ENCODE measurements around the gene ARID1B. TPM values are rescaled to one million over a fixed set of nuclear protein-coding genes. Genes with fewer than 3 reads are reported as not detected.

Gene ARID1B
- total RNA-seq, 1 experiment from 2014 or later = 42.8 TPM

DNA sequence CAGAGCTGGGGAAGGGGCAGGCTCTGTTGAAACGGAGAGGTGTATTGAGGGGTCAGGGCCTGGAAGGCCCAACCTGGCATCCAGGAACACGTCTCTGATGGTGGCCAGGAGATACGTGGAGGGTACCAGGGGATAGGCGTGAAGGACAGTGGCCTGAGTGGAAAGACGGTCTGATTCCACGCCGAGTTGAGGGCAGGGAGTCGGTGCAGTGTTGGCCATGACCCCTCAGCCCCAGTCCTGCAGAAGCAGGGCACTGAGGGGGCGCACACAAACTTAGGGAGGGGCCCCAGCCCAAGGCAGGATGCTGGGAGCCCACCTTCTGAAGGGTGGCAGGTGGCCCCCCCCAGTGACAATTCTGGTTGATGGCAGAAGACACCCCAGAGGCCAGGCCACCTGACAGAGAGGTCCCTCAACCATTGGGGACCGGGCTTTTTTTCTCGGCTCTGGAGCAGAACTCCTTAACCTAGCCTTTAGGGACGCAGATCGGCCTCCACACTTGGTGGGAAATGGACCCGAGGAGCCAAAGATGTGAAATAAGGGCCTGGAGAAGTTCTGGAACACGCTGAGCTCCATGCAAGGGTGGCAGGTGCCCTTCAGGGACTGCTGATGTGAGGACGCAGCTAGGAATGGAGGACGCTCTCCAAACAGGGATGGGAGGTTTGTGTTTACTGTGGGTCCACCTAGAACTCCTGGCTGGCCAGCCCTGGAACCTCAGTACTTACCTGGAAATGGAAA lies 455.1 kb downstream of the ARID1B start:
- Histone ChIP-seq H4K20me1 (ENCODE audit: insufficient read depth) (no peaks in the 10 kb centered on the region), H3K4me3 (no peak overlapping the region), H2AFZ (no peak overlapping the region), H3K4me1 (replicated peaks; ENCODE audit: insufficient read depth) (no peaks in the 10 kb centered on the region), H3K36me3 (ENCODE audit: low read depth) (no peaks in the 10 kb centered on the region), H3K27me3 (ENCODE audit: insufficient read depth, low read depth) (no peaks in the 10 kb centered on the region), H3K4me2 (no peak overlapping the region), H3K9me3 (ENCODE audit: insufficient read depth, low read depth) (no peaks in the 10 kb centered on the region), H3F3A (ENCODE audit: insufficient read depth, low read depth) (no peaks in the 10 kb centered on the region), H3K9me2 (ENCODE audit: insufficient read depth) (no peaks in the 10 kb centered on the region), H3K79me2 (ENCODE audit: low read depth) (no peaks in the 10 kb centered on the region), H3K27ac (no peak overlapping the region)
- ChIA-PET CTCF (no interaction called here), POLR2A (ENCODE audit: unreplicated experiment) (no interaction called here)
- intact Hi-C loops (cut with micrococcal nuclease; ENCODE audit: unreplicated experiment) = no loop called here
- no TSS peak for BruUV-seq (replicated peaks)
- no peak for DNase-seq
- no peak for TF ChIP-seq CTCF (conservative IDR thresholded peaks at IDR 0.05)
- no peak for TF ChIP-seq EZH2 (IDR thresholded peaks at IDR 0.05; ENCODE audit: low read depth)

DNA sequence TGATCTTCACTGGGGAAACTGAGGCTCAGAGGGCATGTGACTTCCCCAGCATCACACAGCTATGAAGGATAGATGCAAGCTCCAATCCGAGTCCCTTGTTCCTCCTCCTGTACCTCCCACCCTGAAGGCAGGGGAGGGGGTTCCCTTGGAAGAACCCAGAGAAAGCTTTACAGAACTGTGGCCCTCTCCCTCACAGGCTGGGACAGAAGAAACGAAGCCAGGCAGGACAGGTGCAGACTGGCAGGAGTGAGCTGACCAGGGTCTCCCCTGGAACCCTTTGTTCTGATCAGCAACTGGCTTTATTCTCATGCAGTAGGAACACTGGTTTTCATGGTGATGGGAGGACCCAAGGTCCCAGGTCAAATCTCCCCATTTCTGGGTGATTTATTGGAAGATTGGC lies 456.0 kb downstream of the ARID1B start:
- H4K20me1 ChIP-seq (ENCODE audit: insufficient read depth) = no peaks in the 10 kb centered on the region
- intact Hi-C loops (cut with micrococcal nuclease; ENCODE audit: unreplicated experiment) = no loop called here
- no peak for DNase-seq
- no TSS peak for BruUV-seq (replicated peaks)
- no peaks in the 10 kb centered on the region for H3K27me3 ChIP-seq (ENCODE audit: insufficient read depth, low read depth)
- H3K9me2 ChIP-seq (ENCODE audit: insufficient read depth) = no peaks in the 10 kb centered on the region
- no peak overlapping the region for H3K4me3 ChIP-seq
- no peaks in the 10 kb centered on the region for H3K36me3 ChIP-seq (ENCODE audit: low read depth)
- POLR2A ChIA-PET (ENCODE audit: unreplicated experiment) = no interaction called here
- CTCF ChIA-PET = no interaction called here
- TF ChIP-seq EZH2 (IDR thresholded peaks at IDR 0.05; ENCODE audit: low read depth) (no peak), CTCF (conservative IDR thresholded peaks at IDR 0.05) (no peak)
- no peaks in the 10 kb centered on the region for H3F3A ChIP-seq (ENCODE audit: insufficient read depth, low read depth)
- H2AFZ ChIP-seq = no peak overlapping the region
- H3K4me2 ChIP-seq = no peak overlapping the region
- H3K9me3 ChIP-seq (ENCODE audit: insufficient read depth, low read depth) = no peaks in the 10 kb centered on the region
- no peak overlapping the region for H3K27ac ChIP-seq
- H3K4me1 ChIP-seq (replicated peaks; ENCODE audit: insufficient read depth) = no peaks in the 10 kb centered on the region
- no peaks in the 10 kb centered on the region for H3K79me2 ChIP-seq (ENCODE audit: low read depth)

- Histone ChIP-seq H4K20me1 (ENCODE audit: insufficient read depth) (no peaks in the 10 kb centered on the region), H3K79me2 (ENCODE audit: low read depth) (no peaks in the 10 kb centered on the region), H3K4me2 (no peak overlapping the region), H2AFZ (no peak overlapping the region), H3K4me3 (no peak overlapping the region), H3K27ac (no peak overlapping the region), H3K27me3 (ENCODE audit: insufficient read depth, low read depth) (no peaks in the 10 kb centered on the region), H3K9me3 (ENCODE audit: insufficient read depth, low read depth) (no peaks in the 10 kb centered on the region), H3K36me3 (ENCODE audit: low read depth) (no peaks in the 10 kb centered on the region), H3K4me1 (replicated peaks; ENCODE audit: insufficient read depth) (no peaks in the 10 kb centered on the region), H3K9me2 (ENCODE audit: insufficient read depth) (no peaks in the 10 kb centered on the region), H3F3A (ENCODE audit: insufficient read depth, low read depth) (no peaks in the 10 kb centered on the region)
- ChIA-PET CTCF (no interaction called here), POLR2A (ENCODE audit: unreplicated experiment) (no interaction called here)
- TF ChIP-seq CTCF (conservative IDR thresholded peaks at IDR 0.05) (no peak), EZH2 (IDR thresholded peaks at IDR 0.05; ENCODE audit: low read depth) (no peak)
- intact Hi-C loops (cut with micrococcal nuclease; ENCODE audit: unreplicated experiment) = no loop called here
- DNase-seq = no peak
- no TSS peak for BruUV-seq (replicated peaks)
These were observed 456.5 kb downstream of the ARID1B start for GRCh38 chr6:157233686-157234085.

Measured in PC-9 (cell line).